HG03432 (cell line): ENCODE data around the gene ZC3H18.

Experiments used
- ATAC-seq: cut with Tn5 transposase; IDR thresholded peaks from one replicate; pipeline ENCODE4 v1.9.1; 2021; ENCODE audit warnings: mild to moderate bottlenecking, moderate library complexity; ENCODE audit not compliant: unreplicated experiment

The ZC3H18 gene

GRCh38 chr16:88532434-88533241, 37.6 kb upstream of the ZC3H18 start:
- no peak for ATAC-seq

GRCh38 chr16:88533381-88533917, 36.8 kb upstream of the ZC3H18 start:
- ATAC-seq: no peak

- ATAC-seq: peak; percentile 61
These were observed 36.1 kb upstream of the ZC3H18 start for GRCh38 chr16:88533932-88534637.

- ATAC-seq: peak; percentile 28
These were observed 35.5 kb upstream of the ZC3H18 start for GRCh38 chr16:88534638-88535190.

- no peak for ATAC-seq
These were observed 34.9 kb upstream of the ZC3H18 start for GRCh38 chr16:88535191-88535856.

- ATAC-seq: no peak
These were observed 34.4 kb upstream of the ZC3H18 start for GRCh38 chr16:88535857-88536222.

GRCh38 chr16:88536510-88536909, 33.7 kb upstream of the ZC3H18 start:
- no peak for ATAC-seq

GRCh38 chr16:88536971-88537751, 33.0 kb upstream of the ZC3H18 start:
- ATAC-seq: no peak

GRCh38 chr16:88537859-88538258, 32.3 kb upstream of the ZC3H18 start:
- no peak for ATAC-seq

- no peak for ATAC-seq
These were observed 31.7 kb upstream of the ZC3H18 start for GRCh38 chr16:88538366-88539060.

GRCh38 chr16:88539261-88539651, 30.9 kb upstream of the ZC3H18 start:
- no peak for ATAC-seq

- ATAC-seq: no peak
These were observed 30.4 kb upstream of the ZC3H18 start for GRCh38 chr16:88539652-88540345.

- ATAC-seq: no peak
These were observed 29.7 kb upstream of the ZC3H18 start for GRCh38 chr16:88540346-88540977.

- no peak for ATAC-seq
These were observed 28.2 kb upstream of the ZC3H18 start for GRCh38 chr16:88541831-88542616.

- no peak for ATAC-seq
These were observed 26.9 kb upstream of the ZC3H18 start for GRCh38 chr16:88543230-88543813.

GRCh38 chr16:88545781-88546180, 24.4 kb upstream of the ZC3H18 start:
- no peak for ATAC-seq

- ATAC-seq: no peak
These were observed 21.9 kb upstream of the ZC3H18 start for GRCh38 chr16:88548131-88548874.
